GM20000 (cell line): ENCODE measurements around the gene HOXA7.

Experiments
- DNase-seq: peaks from one replicate; pipeline ENCODE4 v3.0.0; 2012; ENCODE audit warnings: low spot score
- TF ChIP-seq, protein P1 (sequence below): IDR thresholded peaks from 2 replicates; pipeline ENCODE4 v1.5.1; 2012; ENCODE audit warnings: mild to moderate bottlenecking, control low read depth; ENCODE audit errors: extremely low read depth, missing control alignments

HOXA7 gene

DNA sequence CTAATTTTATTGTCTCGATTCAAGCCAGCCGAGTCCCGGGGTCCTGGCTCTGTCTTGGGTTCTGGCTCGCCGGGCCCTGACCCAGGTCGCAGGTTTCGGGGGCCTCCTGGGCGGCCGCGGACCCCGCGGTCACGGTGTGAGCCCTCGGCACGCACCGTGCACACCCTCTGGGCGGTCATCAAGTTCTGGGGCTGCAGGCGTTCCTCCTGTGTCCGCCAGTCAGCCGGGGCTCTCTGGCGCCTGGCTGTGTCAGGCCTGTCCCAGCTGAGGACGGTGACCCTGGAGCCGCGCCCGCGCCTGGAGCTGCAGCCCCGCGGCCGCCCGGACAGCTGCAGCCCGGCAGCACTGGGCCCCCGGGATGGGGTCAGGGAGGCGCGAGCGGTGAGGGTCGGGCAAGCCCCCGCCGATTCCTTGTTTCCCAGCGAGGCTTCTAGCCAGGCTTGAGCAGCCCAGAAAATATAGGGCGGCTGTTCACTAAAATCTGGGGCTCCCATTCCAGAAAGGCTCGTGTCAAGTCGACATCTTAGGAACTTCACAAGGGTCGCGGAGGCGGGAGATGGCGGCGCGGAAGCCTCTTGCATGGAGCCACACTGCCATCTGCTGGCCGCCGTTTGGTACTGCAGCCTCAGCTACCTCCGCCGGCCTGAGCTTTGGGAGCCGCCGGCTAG is 4.2 kb upstream of the HOXA7 start:
- peak; percentile 91 for DNase-seq
- TF ChIP-seq, protein P1, sequence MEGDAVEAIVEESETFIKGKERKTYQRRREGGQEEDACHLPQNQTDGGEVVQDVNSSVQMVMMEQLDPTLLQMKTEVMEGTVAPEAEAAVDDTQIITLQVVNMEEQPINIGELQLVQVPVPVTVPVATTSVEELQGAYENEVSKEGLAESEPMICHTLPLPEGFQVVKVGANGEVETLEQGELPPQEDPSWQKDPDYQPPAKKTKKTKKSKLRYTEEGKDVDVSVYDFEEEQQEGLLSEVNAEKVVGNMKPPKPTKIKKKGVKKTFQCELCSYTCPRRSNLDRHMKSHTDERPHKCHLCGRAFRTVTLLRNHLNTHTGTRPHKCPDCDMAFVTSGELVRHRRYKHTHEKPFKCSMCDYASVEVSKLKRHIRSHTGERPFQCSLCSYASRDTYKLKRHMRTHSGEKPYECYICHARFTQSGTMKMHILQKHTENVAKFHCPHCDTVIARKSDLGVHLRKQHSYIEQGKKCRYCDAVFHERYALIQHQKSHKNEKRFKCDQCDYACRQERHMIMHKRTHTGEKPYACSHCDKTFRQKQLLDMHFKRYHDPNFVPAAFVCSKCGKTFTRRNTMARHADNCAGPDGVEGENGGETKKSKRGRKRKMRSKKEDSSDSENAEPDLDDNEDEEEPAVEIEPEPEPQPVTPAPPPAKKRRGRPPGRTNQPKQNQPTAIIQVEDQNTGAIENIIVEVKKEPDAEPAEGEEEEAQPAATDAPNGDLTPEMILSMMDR, result peak; percentile 98

DNA sequence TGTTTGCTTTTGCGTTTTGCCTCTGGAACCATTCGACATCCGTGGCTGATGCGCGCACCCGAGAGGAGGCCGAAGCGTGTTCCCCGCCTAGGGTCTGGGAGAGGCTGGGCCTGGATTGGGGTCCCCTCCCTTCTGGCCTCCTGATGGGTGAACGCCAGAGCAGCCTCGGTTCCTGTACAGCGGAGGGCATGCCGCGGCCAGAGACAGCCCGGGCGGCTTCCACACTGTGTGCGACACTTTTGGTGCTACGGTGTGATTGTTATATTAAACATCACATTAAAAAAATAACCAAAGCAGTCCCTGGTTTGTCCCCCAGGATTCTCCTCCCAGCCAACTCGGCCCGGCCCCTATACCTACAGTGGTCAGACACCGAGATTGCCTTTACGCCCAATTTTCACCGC is 3.7 kb upstream of the HOXA7 start:
- TF ChIP-seq, protein P1, result no peak
- no peak for DNase-seq

GRCh38 chr7:27159266-27160144 is 3.0 kb upstream of the HOXA7 start:
- TF ChIP-seq, protein P1, result no peak
- DNase-seq, result no peak

GRCh38 chr7:27158436-27159265 is 2.2 kb upstream of the HOXA7 start:
- TF ChIP-seq, protein P1, result no peak

DNA sequence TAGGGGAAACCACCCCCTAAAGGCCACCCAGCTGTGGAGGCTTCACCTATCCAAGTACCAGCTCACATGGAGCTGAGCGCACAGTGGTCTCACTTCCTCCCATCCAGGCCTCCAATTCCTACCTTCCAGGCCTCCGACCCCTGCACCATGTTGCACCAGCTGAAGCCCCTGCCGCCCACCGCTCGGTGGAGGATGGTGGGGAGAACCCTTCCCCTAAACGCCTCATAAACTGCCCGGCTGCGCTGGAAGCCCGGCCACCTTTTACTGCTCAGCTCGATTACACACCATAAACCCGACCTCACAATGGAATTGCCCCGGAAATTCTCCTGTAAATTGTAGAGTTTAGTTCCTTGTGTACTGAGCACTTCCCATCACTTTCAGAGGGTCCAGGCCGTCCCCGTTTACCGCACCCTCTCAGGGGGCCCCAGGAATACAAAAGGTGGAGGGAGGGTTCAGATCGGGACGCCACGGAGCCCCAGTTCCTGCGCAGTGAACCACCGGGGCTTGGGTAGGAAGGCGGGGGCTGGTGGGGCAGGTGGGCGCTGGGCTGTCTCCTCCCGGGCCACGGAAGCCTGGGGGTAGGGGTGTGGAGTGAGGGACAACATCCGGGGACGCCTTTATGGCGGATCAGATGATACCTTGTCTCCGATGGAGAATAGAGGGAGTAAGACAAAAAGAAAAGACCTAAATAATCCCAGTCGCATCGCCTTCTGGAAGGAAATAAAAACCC is 1.4 kb upstream of the HOXA7 start:
- TF ChIP-seq, protein P1, result no peak
- no peak for DNase-seq

More at GRCh38 chr7:27158436-27159265, 2.2 kb upstream of the HOXA7 start:
- no peak for DNase-seq

GRCh38 chr7:27156916-27157701 is 634 bp upstream of the HOXA7 start:
- TF ChIP-seq, protein P1, result no peak
- no peak for DNase-seq
